ENCODE results near the gene CASZ1.

CASZ1 gene

GRCh38 chr1:10698726-10699469, 97.5 kb downstream of the CASZ1 start:
- DNase-seq: no peak

GRCh38 chr1:10697621-10698160, 98.8 kb downstream of the CASZ1 start:
- DNase-seq: no peak

DNA sequence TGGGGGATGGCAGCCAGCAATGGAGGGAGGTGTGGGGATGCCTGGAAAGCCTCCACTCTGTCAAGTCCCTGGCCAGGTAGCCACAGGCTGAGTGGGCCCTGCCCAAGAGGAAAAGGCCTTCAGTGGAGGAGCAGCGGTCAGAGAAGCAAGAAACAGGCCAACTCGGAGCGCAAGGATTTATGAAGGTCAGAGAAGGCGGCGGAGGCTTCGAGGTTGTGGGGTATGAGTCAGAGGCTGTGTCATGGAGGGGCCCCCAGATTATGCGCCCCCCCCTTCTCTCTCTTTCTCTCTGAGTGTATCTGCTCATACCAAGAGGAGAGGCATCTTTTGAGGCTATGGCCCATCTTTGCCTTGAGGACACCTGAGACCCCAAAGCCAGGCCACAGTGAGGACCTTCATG, 99.5 kb downstream of the CASZ1 start:
- DNase-seq: peak in 1 of 2 experiments; percentile 9

DNA sequence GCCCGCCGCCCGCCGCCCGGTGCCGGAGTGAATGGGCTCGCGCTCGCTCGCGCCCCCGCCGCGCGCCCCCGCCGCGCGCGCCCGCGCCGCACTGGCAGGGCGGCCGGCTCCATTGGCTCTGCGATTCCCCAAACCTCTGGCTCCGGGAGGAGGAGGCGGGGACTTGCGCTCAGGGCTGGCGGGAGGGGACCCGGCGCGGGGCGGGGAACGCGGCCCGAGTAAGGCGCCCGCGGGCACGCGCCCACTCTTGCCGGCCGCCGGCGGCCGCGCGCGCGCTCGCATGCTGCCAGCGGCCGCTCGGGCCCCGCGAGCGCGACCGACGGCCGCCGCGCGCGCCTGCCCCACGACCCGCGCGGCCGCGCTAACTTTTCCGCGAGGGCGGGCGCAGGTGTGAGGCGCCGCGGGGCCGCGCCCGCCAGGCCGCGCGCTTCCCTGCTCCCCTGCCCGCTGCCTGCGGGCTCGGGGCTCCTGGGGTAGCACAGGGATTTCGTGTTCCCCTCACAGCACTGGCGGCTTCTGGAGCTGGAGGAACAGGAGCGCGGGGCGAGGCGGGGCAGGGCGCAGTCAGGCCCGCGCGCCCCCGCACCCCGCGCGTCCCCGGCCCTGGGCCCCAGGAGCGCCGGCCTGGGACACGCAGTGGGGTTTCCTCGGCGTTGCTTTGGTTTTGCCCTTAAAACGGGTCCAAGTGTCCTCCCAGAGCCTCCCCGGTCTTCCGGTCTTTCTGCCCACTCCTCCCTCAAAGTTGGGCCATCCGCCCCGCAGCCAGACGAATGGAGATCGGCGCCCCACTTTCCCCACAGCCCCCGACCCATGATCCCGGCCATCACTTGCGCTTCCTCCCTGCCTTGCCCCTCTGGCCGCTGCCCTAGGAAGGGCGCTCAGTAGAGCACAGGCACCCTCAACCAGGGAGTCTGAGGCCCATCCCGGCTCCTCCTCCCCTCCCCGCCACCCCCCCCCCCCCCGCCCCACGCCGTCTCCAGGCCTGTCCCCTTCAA, 101.5 kb downstream of the CASZ1 start:
- DNase-seq: peak; percentile 60 to 72

DNA sequence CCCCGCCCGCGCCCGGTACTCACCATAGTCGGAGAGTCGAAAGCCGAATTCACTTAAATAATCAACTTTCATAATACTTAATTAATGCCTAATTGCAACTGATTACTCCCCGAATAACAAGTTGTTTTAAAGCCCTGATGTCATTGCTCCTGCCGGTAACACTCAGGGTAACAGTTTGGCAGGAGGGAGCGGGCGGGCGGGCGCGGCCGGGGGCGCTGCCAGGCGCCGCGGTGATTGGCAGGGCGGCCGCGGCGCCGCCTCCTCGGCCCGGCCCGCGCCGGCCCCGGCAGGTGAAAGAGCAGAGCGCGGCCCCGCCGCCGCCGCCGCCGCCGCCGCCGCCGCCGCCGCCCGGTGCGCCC, 102.2 kb downstream of the CASZ1 start:
- DNase-seq: peak; percentile 54 to 59

DNA sequence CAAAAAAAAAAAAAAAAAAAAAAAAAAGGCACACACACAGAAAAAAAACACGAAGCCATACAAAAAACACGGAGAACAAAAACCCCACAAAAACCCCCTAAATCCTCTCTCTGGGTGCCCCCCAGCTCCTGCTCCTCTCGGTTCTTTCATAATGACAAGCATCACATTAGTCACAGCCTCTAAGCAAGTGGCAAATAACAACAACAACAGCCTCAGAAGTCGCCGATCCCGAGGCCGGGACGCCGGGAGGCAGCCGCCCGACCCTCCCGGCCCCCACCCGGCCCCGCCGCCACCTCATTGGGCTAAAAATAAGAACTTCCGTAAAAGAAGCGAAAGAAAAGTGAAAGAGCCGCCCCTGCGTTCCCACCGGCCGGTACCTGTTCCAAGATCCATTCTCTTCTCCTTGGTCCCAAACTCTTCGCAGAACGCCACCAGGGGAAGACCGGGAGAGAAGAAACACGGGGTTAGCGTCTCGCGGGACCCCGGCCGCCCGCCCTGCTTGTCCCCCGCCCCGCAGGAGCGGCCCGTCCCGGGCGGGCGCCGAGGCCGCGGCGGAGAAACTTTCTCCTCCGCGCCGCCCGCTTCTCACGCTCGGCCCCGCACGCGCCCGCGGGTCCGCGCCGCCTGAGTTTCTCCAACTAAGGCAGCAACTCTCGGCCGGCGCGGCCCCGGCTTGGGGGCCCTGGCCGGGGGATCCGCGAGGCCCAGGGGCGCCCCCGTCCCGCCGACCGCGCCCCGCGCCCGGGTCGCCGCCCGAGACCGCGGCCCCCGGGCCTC, 102.8 kb downstream of the CASZ1 start:
- peak; percentile 27 to 35 for DNase-seq

DNA sequence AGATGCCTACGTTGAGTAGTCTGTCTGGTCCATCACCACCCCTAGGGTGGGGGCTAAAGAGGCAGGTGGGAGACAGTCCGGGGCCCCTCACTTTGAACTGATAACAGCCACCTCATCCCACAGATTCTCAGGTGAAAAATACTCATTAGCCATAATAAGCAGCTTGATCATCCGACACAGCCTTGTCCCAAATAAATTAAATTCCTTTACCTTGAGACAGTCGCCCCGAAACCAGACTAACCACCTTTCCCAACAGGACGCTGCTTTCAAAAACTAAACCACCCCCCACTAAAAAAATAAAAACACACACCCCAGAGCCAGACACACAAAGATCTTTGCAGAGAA, 103.3 kb downstream of the CASZ1 start:
- DNase-seq: no peak

- DNase-seq: peak; percentile 64 to 69
Observed at GRCh38 chr1:10692401-10693021, 103.9 kb downstream of the CASZ1 start.

GRCh38 chr1:10691740-10692125, 104.7 kb downstream of the CASZ1 start:
- no peak for DNase-seq

DNA sequence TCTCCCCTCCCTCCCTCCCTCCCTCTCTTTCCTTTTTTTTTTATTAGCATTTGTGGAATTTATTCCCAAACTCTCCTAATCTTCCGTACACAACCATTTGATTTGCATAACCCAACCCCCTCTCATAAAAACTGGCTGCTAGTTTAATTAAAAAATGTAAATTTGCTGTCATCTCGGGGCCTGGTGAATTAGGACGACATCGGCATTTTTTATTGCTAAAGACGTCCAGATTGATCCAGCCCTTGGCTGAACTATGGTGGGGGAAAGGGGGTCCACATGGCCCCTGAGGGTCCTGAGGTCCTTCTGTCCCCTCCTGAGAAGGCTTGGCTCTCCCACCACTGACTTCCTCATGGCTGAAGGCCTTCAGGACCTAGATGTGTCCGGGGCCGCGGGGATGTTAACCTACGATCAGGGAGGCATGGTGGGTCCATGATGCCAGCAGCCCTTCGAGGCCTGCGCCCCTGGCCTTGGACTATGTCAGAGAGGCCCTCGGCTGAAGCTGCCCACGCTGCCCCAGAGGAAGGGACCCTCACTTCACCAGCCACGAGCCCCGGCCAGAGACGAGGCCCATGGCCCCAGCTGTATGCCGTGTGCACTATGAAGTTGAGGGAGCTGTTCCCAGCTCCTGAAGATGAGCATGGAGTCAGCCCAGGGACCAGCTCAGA, 105.2 kb downstream of the CASZ1 start:
- DNase-seq: no peak

GRCh38 chr1:10690484-10690883, 106.0 kb downstream of the CASZ1 start:
- no peak for DNase-seq

- no peak for DNase-seq
Observed at GRCh38 chr1:10688409-10688786, 108.0 kb downstream of the CASZ1 start.

GRCh38 chr1:10687782-10688408, 108.6 kb downstream of the CASZ1 start:
- no peak for DNase-seq

- no peak for DNase-seq
Observed at GRCh38 chr1:10687251-10687651, 109.2 kb downstream of the CASZ1 start.

GRCh38 chr1:10686404-10687040, 109.9 kb downstream of the CASZ1 start:
- no peak for DNase-seq

DNA sequence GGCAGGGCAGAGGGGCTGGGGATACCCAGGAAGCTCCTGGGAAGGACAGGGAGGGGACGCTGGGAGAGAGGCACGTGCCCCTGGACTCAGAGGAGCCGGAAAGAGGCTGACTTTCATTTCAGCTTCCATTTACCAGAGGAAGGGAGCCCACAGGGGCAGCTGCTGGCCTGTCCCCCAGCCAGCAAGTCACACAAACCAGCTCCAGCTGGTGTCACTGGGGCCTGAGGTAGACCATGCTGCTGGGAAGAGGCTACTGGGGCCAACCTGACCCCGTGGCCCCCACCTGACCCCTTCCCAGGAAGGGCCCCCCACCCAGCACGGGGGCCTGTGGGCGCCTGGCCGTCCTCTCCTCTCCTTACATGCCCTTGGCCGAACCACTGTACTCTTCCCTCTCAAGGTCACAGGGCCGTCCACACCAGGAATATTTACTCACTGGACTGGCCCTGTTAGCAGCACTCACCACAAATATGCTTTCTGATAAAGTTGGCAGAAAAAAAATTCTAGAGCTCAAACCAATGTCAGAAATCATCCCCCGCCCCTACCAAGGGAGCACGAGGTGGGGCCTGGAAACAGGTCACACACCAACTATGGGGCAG, 110.5 kb downstream of the CASZ1 start:
- no peak for DNase-seq

DNA sequence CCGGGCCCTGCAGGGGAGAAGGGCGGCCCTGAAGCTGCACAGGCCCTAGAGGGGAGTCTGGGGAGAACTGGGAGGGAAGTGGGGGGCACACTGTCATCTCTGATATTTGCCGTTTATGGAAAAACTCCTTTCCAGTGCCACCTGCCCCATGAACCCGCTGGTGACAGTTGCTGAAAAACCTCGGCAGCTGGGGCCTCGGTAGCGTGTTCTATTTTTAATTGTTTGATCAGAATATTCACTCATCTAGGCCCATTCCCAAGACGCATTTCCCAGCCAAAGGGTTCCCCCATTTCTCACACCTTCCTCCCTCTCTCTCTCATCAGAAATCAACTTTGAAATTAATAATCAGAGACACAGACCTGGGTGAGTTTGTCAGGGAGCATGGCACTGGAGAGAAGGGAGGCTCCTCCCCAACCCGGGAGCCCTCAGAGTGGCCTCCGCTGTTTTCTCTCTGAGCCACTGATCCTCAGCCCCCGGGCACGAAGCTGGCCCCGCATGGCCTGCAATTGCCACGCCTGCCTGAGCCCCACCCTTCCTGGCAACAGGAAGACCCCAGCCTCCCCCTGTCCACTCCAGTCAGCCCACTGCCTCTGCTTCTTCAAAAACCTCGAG, 111.1 kb downstream of the CASZ1 start:
- DNase-seq: no peak

DNA sequence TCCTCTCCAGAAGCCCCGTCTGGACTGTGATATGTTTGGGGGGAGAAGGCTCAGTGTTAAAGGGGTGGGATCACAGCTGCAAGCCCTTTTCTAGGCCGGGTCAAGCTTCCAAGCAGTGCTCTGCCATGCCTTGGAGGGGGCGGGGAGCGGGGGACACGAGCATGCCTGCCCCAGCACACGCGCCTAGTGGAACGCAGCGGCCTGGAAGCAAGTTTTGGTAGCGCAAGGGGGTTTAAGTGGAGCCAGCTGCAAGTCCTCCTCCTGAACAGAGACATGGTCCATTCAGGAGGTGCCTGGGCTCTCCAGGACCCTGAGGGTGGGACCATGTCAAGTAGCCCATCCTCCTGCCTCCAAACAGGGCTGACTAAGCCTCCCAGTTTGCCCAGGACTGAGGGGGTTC, 112.2 kb downstream of the CASZ1 start:
- no peak for DNase-seq

DNA sequence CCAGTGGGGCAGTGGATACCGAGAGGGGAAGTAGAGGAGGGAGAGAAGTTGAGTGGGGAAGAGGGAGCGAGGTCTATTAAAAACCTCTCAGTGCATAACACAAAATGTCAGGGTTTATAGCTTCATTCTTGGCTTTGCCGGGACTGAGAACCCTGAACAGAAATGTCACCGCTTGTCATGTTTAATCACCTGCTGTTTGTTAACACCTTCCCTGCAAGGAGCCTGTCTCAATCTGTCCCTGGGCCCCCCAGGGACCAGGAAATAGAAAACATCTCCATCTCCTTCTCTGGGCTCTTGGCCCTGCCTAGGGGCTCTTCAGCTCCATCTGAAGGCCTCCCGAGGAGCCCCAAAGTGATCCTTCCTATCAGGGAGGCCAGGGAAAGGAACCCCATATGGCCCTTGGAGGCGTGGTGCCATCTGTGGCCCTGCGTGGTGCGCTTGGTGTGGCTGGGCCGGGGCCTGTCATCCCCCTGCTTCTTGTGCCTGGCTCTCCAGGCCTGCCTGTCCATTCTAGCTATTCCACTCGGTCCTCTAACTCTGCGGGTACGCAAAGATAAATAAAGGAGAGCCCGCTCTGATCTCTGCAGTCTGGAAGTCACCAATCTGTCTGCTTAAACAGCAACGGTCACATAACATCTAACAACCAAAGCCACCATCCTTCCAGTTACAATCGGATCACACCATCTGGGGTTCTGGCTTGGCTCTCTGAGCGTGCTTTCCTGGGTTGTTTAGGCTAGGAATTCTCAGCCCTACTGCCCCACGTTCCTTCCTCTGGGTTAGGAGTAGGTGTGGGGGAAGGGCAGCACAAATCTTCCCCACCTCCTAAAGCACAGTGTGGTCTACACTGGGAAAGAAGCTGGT, 113.8 kb downstream of the CASZ1 start:
- DNase-seq: no peak
